HG03558 (cell line): ENCODE measurements around the gene SCART1.
"Not testable (repeated sequence)": the region's sequence is repeated elsewhere in the genome, so short reads cannot be mapped to it uniquely, and the experiment has no call there.

Source experiments
- ATAC-seq: cut with Tn5 transposase; IDR thresholded peaks from one replicate; pipeline ENCODE4 v1.9.1; 2021; ENCODE audit warnings: moderate number of reproducible peaks; ENCODE audit not compliant: unreplicated experiment; ENCODE audit errors: extremely low read depth

Gene SCART1

DNA sequence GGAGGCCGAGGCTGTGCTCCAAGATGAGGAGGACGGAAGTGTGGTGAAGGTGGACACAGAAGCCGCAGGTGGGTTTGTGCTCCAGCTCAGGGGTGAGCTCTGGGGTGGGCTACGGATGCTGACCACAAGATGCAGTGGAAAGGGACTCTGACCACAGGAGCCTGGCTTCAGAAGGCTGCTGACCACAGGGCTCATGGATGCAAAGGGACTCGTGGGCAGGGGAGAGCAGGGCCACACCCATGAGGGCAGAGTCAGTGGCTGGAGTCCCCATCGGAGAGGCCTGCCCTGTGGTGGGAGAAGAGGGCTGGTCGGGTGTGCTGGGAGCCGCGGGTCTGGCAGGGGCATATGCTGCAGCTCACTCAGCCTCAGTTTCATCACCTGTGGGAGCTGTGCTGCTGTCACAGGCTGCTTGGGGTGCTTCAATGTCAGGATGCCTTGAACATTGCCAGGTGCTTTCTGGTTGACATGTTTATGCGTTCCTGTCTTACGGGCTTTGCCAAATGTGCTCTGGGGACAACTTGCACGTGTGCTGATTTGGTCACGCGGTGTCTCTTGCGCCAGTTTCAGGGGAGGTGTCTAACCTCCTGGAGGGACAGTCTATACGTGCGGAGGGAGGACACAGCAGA is 13.7 kb downstream of the SCART1 start:
- ATAC-seq, result no peak

GRCh38 chr10:133469205-133469604 is 15.5 kb downstream of the SCART1 start:
- ATAC-seq, result not testable (repeated sequence)

GRCh38 chr10:133471300-133472109 is 17.8 kb downstream of the SCART1 start:
- no peak for ATAC-seq

- ATAC-seq, result no peak
Measured at GRCh38 chr10:133473270-133473669, 19.5 kb downstream of the SCART1 start.

DNA sequence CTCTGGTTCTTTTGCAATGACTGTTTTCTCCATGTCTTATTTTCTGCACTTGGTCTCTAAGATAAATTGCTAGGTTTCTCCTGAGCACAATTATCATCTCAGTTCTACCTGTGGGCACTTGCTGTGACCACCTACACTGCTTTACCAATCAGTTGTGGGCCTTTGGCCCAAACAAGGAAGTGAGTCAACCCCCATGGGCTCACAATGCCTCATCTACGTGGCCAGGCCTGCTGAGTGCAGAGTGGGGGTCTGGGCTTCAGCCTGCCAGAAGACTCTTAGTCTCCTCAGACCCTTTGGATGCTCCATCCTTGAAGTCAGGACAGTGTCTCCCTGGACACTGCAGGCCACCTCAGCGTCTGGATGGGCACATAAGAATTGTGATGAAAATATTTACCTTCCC is 20.3 kb downstream of the SCART1 start:
- no peak for ATAC-seq

DNA sequence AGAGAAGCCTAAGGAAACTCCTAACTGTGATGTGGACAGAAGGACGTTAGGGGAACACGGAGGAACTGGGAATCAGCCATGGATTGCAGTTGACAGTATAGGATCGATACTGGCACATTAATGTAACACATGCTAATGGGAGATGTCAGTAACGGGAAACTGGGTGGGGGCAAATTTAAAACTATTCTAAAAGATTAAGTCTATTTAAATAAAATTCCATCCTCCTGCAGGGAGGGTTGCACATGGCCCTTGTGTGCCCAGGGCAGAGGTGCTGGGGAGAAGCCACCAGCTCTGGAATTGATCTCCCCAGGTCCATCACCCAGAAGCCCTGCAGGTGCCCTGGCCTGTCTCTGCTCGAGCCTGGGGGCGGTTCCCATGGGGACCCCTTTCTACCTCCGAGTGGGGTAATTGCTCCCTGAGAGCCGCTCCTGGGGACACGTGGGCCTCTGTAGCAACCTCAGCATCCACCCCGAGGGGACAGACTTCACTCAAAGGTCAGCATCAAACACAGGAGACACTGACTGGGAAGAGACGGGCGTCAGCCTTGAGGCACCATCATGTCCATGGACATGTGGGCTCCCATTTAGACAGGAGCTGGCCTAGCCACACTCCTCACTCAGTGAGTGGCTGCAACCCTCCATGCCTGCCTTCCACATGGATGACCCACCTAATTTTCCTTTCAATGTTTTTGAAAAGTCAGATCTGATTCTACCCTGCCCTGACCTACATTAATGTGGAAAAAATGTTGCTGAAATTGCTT is 21.1 kb downstream of the SCART1 start:
- ATAC-seq, result no peak

DNA sequence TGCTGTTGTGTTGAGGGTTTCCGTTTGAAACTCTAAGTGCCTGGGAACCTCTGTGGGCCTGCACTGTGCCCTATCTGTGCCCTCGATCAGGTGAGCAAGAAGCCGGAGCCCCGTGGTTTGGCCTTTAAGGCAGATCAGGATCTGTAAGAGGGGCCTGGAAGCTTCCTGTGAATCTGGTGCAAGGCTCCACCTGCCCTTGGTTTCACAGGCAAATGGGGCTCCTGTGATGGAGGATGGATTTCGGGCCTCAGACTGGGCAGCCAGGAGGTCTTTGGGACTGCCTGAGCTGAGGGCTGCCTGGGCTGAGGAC is 21.6 kb downstream of the SCART1 start:
- no peak for ATAC-seq

- no peak for ATAC-seq
Measured at GRCh38 chr10:133475821-133476640, 22.3 kb downstream of the SCART1 start.

GRCh38 chr10:133476641-133476990 is 22.9 kb downstream of the SCART1 start:
- ATAC-seq, result no peak

DNA sequence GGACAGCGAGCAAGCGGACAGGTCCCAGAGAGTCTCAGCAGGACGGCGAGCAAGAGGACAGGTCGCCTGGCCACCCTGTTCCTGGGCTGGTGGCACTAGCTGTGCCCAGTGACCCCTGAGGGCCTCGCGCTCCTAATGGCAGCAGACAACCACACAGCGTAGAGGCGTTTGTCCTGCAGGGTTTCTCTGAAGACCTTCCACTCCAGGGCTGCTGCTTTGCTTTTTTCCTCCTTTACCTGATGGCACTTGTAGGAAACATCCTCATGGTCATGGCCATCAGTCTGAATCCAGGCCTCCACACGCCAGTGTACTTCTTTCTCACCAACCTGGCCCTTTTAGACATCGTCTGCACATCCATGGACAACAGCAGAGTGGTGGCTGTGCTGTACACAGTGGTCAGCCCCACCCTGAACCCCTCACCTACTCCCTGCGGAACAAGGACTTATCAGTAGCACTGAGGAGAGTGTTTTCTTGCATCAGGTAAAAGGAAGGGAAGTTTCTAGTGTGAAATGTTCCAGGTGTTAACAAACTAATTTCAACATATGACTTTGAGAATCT is 27.4 kb downstream of the SCART1 start:
- ATAC-seq, result no peak

- ATAC-seq, result no peak
Measured at GRCh38 chr10:133481657-133482056, 27.9 kb downstream of the SCART1 start.

DNA sequence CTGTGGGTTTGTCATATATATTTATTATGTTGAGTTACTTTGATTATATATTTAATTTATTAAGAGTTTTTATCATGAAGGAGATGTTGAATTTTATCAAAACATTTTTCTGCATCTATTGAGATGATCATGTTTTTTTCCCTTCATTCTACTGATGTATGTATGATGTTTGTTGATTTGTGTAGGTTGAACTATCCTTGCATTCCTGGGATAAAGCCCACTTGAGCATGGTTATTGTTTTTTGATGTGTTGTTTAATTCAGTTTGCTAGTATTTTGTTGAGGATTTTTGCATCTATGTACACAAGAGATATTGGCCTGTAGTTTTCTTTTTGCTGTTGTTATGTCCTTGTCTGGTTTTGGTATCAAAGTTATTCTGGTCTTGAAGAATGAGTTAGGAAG is 31.1 kb downstream of the SCART1 start:
- ATAC-seq, result no peak

DNA sequence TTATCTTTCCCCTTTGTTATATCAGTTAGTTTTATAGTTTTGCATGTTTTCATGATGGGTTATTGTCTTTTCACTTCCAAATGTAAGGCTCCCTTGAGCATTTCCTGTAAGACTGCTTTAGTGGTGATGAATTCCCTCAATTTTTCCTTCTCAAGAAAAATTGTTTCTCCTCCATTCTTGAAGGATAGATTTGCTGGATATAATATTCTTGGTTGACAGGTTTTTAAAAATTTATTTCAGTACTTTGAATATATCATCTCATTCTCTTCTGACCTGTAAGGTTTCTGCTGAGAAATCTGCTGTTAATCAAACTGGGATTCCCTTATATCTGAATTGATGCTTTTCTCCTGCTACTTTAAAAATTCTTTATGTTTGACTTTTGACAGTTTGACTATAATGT is 33.3 kb downstream of the SCART1 start:
- ATAC-seq, result no peak

DNA sequence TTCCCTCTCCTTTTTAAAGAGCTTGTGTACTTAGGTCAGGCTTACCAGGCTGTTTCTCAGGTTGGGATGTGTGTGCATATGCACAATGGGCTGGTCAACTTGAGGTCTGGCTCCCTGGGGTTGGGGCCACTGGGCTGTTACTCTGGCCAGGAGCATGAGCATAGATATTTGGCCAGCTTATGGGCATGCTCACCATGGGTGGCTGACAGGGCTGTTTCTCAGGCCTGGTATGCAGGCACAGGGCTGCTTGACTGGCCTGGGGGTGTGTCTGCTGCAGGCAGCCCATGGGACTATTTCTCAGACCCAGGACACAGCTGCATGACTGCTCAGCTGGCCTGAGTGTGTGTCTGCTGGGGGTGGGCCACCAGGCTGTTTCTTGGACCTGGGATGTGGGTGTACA is 34.6 kb downstream of the SCART1 start:
- no peak for ATAC-seq

DNA sequence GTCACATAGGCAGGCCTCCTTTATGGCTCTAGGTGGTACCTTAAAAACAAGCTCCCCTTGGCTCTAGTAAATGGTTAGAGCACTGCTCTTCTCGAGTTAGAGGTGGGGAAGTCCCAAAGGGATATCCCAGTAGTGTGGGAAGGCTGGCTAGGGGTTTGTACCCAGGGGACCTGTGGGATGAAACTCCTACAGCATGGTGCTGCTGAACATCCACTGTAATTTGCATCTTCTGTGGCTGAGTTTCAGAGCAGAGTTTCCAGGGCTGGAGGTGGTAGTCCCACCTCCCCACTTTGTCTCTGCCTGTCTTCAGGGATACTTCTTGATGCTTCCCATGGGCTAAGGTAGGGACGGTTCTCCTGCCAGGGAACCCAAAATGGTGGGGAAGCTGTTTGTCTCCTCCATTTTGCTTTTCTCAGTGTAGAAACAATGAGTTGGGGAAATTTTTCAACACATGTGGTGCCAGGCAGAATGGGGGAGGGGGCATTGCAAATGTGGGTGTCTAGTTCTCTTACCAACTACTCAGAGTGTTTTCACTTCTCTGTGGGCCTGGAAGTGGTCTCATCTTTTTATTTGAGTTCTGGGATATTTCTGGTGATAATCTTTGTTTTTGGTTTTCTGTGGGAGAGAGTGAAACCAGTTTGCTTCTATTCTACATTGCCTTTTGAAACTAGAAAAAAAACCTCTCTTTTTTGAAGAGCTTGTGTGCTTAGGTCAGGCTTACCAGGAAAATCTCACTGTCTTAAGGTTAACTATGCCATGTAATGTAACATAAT is 36.3 kb downstream of the SCART1 start:
- peak; percentile 34 for ATAC-seq

DNA sequence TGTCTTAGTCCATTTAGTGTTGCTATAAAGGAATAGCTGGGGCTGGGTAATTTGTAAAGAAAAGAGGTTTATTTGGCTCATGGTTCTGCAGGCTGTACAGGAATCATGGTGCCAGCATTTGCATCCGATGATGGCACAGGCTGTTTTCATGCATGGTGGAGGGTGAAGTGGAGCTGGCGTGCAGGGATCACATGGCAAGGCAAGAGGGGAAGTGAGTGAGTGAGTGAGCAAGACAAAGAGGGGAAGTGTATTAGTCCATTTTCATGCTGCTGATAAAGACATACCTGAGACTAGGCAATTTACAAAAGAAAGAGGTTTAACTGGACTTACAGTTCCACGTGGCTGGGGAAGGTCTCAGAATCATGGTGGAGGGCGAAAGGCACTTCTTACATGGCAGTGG is 39.8 kb downstream of the SCART1 start:
- ATAC-seq, result not testable (repeated sequence)

DNA sequence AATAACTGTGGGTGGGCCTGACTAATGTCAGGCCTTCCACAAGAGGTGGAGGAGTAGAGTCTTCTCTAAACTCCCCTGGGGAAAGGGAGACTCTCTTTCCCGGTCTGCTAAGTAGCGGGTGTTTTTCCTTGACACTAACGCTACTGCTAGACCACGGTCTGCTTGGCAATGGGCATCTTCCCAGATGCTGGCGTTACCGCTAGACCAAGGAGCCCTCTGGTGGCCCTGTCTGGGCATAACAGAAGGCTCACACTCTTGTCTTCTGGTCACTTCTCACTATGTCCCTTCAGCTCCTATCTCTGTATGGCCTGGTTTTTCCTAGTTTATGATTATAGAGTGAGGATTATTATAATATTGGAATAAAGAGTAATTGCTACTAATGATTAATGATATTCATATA is 43.6 kb downstream of the SCART1 start:
- ATAC-seq, result not testable (repeated sequence)

- ATAC-seq, result not testable (repeated sequence)
Measured at GRCh38 chr10:133499176-133499575, 45.4 kb downstream of the SCART1 start.

- not testable (repeated sequence) for ATAC-seq
Measured at GRCh38 chr10:133500897-133501296, 47.2 kb downstream of the SCART1 start.

GRCh38 chr10:133509700-133510099 is 56.0 kb downstream of the SCART1 start:
- ATAC-seq, result no peak
